ENCODE measurements around the gene LSAMP. TPM values are rescaled to one million over a fixed set of nuclear protein-coding genes. Genes with fewer than 3 reads are reported as not detected.

The LSAMP gene
- total RNA-seq, 1 donor from 2014 or later: 3.9 TPM

GRCh38 chr3:116242825-116243224 lies 202.5 kb downstream of the LSAMP start:
- Histone ChIP-seq H3K4me3 (no peak overlapping the region), H3K27me3 (no peaks in the 10 kb centered on the region), H3K9me3 (no peaks in the 10 kb centered on the region), H3K36me3 (no peaks in the 10 kb centered on the region), H3K27ac (no peak overlapping the region), H3K4me1 (no peaks in the 10 kb centered on the region)
- TF ChIP-seq CTCF (IDR thresholded peaks at IDR 0.05) (no peak), POLR2A (IDR thresholded peaks at IDR 0.05) (no peak), POLR2AphosphoS5 (IDR thresholded peaks at IDR 0.05; ENCODE audit: insufficient read depth in 1 of 2, low read depth in 1 of 2) (no peak)
- intact Hi-C loops (cut with DNase I): no loop called here
- no peak for DNase-seq (ENCODE audit: extremely low spot score in 2 of 2)

- H3K4me3 ChIP-seq: no peak overlapping the region
- H3K4me1 ChIP-seq: no peaks in the 10 kb centered on the region
- TF ChIP-seq CTCF (IDR thresholded peaks at IDR 0.05): no peak
- no peak for TF ChIP-seq POLR2AphosphoS5 (IDR thresholded peaks at IDR 0.05; ENCODE audit: insufficient read depth in 1 of 2, low read depth in 1 of 2)
- TF ChIP-seq POLR2A (IDR thresholded peaks at IDR 0.05): no peak
- no peak for DNase-seq (ENCODE audit: extremely low spot score in 2 of 2)
- no peaks in the 10 kb centered on the region for H3K36me3 ChIP-seq
- H3K9me3 ChIP-seq: no peaks in the 10 kb centered on the region
- intact Hi-C loops (cut with DNase I): no loop called here
- no peak overlapping the region for H3K27ac ChIP-seq
- no peaks in the 10 kb centered on the region for H3K27me3 ChIP-seq
Observed at GRCh38 chr3:116241677-116242076, 203.6 kb downstream of the LSAMP start.

- Histone ChIP-seq H3K4me3 (no peak overlapping the region), H3K27me3 (no peaks in the 10 kb centered on the region), H3K9me3 (no peaks in the 10 kb centered on the region), H3K36me3 (no peaks in the 10 kb centered on the region), H3K4me1 (no peaks in the 10 kb centered on the region), H3K27ac (no peak overlapping the region)
- no peak for TF ChIP-seq POLR2AphosphoS5 (IDR thresholded peaks at IDR 0.05; ENCODE audit: insufficient read depth in 1 of 2, low read depth in 1 of 2)
- no peak for TF ChIP-seq CTCF (IDR thresholded peaks at IDR 0.05)
- no peak for TF ChIP-seq POLR2A (IDR thresholded peaks at IDR 0.05)
- no peak for DNase-seq (ENCODE audit: extremely low spot score in 2 of 2)
- intact Hi-C loops (cut with DNase I): no loop called here
Observed at GRCh38 chr3:116240261-116240660, 205.0 kb downstream of the LSAMP start.

- intact Hi-C loops (cut with DNase I): no loop called here
- no peak for DNase-seq (ENCODE audit: extremely low spot score in 2 of 2)
- Histone ChIP-seq H3K27me3 (no peaks in the 10 kb centered on the region), H3K27ac (no peak overlapping the region), H3K36me3 (no peaks in the 10 kb centered on the region), H3K4me3 (no peak overlapping the region), H3K9me3 (no peaks in the 10 kb centered on the region), H3K4me1 (no peaks in the 10 kb centered on the region)
- no peak for TF ChIP-seq CTCF (IDR thresholded peaks at IDR 0.05)
- no peak for TF ChIP-seq POLR2A (IDR thresholded peaks at IDR 0.05)
- no peak for TF ChIP-seq POLR2AphosphoS5 (IDR thresholded peaks at IDR 0.05; ENCODE audit: insufficient read depth in 1 of 2, low read depth in 1 of 2)
Observed at GRCh38 chr3:116238846-116239565, 206.3 kb downstream of the LSAMP start.

- no peak for TF ChIP-seq POLR2AphosphoS5 (IDR thresholded peaks at IDR 0.05; ENCODE audit: insufficient read depth in 1 of 2, low read depth in 1 of 2)
- TF ChIP-seq CTCF (IDR thresholded peaks at IDR 0.05): no peak
- no peak for TF ChIP-seq POLR2A (IDR thresholded peaks at IDR 0.05)
- no peak for DNase-seq (ENCODE audit: extremely low spot score in 2 of 2)
- no peaks in the 10 kb centered on the region for H3K9me3 ChIP-seq
- H3K36me3 ChIP-seq: no peaks in the 10 kb centered on the region
- H3K27me3 ChIP-seq: no peaks in the 10 kb centered on the region
- H3K4me1 ChIP-seq: no peaks in the 10 kb centered on the region
- H3K27ac ChIP-seq: no peak overlapping the region
- no peak overlapping the region for H3K4me3 ChIP-seq
- intact Hi-C loops (cut with DNase I): no loop called here
Observed at GRCh38 chr3:116233711-116234357, 211.5 kb downstream of the LSAMP start.
